Hematopoietic multipotent progenitor cell (in vitro differentiated cells): ENCODE data around the gene GBF1. TPM values are rescaled to one million over a fixed set of nuclear protein-coding genes. Genes with fewer than 3 reads are reported as not detected.
A peak's percentile ranks its signal among the peaks of the same experiment; 100 is the strongest.

Experiments
- DNase-seq, 3 donors: peaks; one replicate each; pipeline ENCODE4 v3.0.0-alpha.2; 2011 to 2015; ENCODE audit warnings: low read depth in 2 of 3, low spot score in 2 of 3
- total RNA-seq: library from RNA; depleted of rRNA; stranded (reverse); fragments of >200 nt; gene quantifications from one replicate; pipeline ENCODE4 v1.2.3, GENCODE V29; 2012

GBF1 gene
- total RNA-seq, 1 donor, result 24.8 TPM

- no peak for DNase-seq
Measured at GRCh38 chr10:102392306-102392705, 147.0 kb downstream of the GBF1 start.

- no peak for DNase-seq
Measured at GRCh38 chr10:102393411-102394078, 148.2 kb downstream of the GBF1 start.

GRCh38 chr10:102394079-102394800, 148.9 kb downstream of the GBF1 start:
- peak; percentile 96 to 98 (median 97) for DNase-seq

- peak in 1 of 3 donors; percentile 55 for DNase-seq
Measured at GRCh38 chr10:102394801-102395399, 149.6 kb downstream of the GBF1 start.

GRCh38 chr10:102395400-102396316, 150.3 kb downstream of the GBF1 start, which contains the start of gene NFKB2:
NFKB2 (plus strand) TSS chr10:102395705; CDS start chr10:102395960, 255 bp downstream.
- DNase-seq, result peak; percentile 92 to 94 (median 92)

- no peak for DNase-seq
Measured at GRCh38 chr10:102396317-102396650, 151.0 kb downstream of the GBF1 start.

- no peak for DNase-seq
Measured at GRCh38 chr10:102396730-102397151, 151.4 kb downstream of the GBF1 start.

GRCh38 chr10:102397222-102398171, 152.2 kb downstream of the GBF1 start:
- DNase-seq, result no peak

- no peak for DNase-seq
Measured at GRCh38 chr10:102398172-102399020, 153.1 kb downstream of the GBF1 start.

GRCh38 chr10:102399217-102400021, 154.1 kb downstream of the GBF1 start:
- peak; percentile 86 to 90 (median 89) for DNase-seq

- DNase-seq, result no peak
Measured at GRCh38 chr10:102400076-102400475, 154.7 kb downstream of the GBF1 start.

- no peak for DNase-seq
Measured at GRCh38 chr10:102400598-102401341, 155.4 kb downstream of the GBF1 start.

GRCh38 chr10:102401342-102401654, 156.0 kb downstream of the GBF1 start:
- no peak for DNase-seq

- no peak for DNase-seq
Measured at GRCh38 chr10:102401735-102402511, 156.6 kb downstream of the GBF1 start.

GRCh38 chr10:102402512-102402896, 157.2 kb downstream of the GBF1 start:
- DNase-seq, result no peak

- no peak for DNase-seq
Measured at GRCh38 chr10:102403115-102403514, 157.8 kb downstream of the GBF1 start.
